GM19193 (cell line): ENCODE measurements around the gene CCDC12.

ENCODE experiments used
- POLR2A ChIP-seq: IDR thresholded peaks from 4 replicates; pipeline ENCODE4 v1.6.1; 2011; ENCODE audit not compliant: insufficient read depth, insufficient read length; ENCODE audit errors: extremely low read depth

CCDC12 gene

GRCh38 chr3:46976326-46977190, at the start of gene CCDC12:
Gene CCDC12, minus strand, starts transcription at chr3:46976745. Its CDS starts 13 bp downstream, at chr3:46976732.
- peak; percentile 93 for TF ChIP-seq POLR2A

- no peak for TF ChIP-seq POLR2A
These were observed 48.4 kb upstream of the CCDC12 start for GRCh38 chr3:47024932-47025331.

- TF ChIP-seq POLR2A = no peak
These were observed 46.1 kb upstream of the CCDC12 start for GRCh38 chr3:47022641-47023071.

- TF ChIP-seq POLR2A = no peak
These were observed 43.8 kb upstream of the CCDC12 start for GRCh38 chr3:47020311-47020710.

- TF ChIP-seq POLR2A = no peak
These were observed 42.7 kb upstream of the CCDC12 start for GRCh38 chr3:47019201-47019600.

- TF ChIP-seq POLR2A = no peak
These were observed 41.7 kb upstream of the CCDC12 start for GRCh38 chr3:47018269-47018611.

GRCh38 chr3:47017504-47018268, 41.1 kb upstream of the CCDC12 start:
- no peak for TF ChIP-seq POLR2A

- TF ChIP-seq POLR2A = no peak
These were observed 40.4 kb upstream of the CCDC12 start for GRCh38 chr3:47016934-47017435.

- TF ChIP-seq POLR2A = no peak
These were observed 39.8 kb upstream of the CCDC12 start for GRCh38 chr3:47016086-47016933.

- TF ChIP-seq POLR2A = no peak
These were observed 38.6 kb upstream of the CCDC12 start for GRCh38 chr3:47015151-47015550.

- TF ChIP-seq POLR2A = no peak
These were observed 37.5 kb upstream of the CCDC12 start for GRCh38 chr3:47014036-47014435.

- no peak for TF ChIP-seq POLR2A
These were observed 36.7 kb upstream of the CCDC12 start for GRCh38 chr3:47013231-47013630.

GRCh38 chr3:47012342-47013230, 36.0 kb upstream of the CCDC12 start:
- TF ChIP-seq POLR2A = no peak

- TF ChIP-seq POLR2A = no peak
These were observed 34.8 kb upstream of the CCDC12 start for GRCh38 chr3:47011371-47011770.

- no peak for TF ChIP-seq POLR2A
These were observed 34.4 kb upstream of the CCDC12 start for GRCh38 chr3:47010910-47011309.
